Activated T-cell treated with anti-CD3 and anti-CD28 coated beads for 1 hour (primary cell): Measurements from ENCODE around the gene DNASE1L1.
A peak's percentile ranks its signal among the peaks of the same experiment; 100 is the strongest.

ENCODE experiments used
- DNase-seq: peaks from one replicate; pipeline ENCODE4 v3.0.0-alpha.2; 2020; ENCODE audit warnings: low read depth

The DNASE1L1 gene

DNA sequence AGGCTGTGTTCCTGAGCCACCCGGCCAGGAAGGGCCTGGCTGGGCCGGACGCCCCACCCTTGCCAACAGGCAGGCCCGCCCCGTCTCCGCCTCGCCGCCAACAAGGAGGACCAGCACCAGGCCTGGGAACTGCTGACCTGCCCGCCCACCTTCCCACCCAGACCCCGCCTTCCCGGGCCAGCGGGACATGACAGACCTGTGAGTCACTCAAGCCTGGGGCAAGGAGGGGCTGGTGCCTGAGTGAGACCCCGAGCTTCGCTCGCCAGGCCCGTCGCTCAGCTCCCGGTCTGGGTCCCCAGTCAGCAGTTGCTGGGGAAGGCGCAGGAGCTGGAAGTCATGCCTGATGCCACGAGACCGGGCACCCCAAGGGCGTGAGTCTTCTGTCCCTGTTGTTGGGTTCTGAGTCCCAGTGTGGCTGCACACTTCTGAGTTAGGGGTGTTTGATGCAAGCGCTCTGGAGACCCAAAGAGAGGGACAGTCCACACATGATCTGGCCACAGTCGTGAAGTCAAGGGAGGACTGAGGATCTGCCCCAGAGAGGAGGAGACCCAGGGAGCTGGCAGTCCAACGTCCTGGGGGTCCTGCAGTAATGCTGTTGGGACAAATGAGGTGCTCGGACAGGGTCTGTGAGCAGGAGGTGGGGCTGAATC is at the start of gene DNASE1L1:
Gene DNASE1L1, minus strand, starts transcription at position 33 of the 650 bp plus-strand sequence. CDS start 3,686 bp downstream, outside the sequence.
- no peak for DNase-seq

DNA sequence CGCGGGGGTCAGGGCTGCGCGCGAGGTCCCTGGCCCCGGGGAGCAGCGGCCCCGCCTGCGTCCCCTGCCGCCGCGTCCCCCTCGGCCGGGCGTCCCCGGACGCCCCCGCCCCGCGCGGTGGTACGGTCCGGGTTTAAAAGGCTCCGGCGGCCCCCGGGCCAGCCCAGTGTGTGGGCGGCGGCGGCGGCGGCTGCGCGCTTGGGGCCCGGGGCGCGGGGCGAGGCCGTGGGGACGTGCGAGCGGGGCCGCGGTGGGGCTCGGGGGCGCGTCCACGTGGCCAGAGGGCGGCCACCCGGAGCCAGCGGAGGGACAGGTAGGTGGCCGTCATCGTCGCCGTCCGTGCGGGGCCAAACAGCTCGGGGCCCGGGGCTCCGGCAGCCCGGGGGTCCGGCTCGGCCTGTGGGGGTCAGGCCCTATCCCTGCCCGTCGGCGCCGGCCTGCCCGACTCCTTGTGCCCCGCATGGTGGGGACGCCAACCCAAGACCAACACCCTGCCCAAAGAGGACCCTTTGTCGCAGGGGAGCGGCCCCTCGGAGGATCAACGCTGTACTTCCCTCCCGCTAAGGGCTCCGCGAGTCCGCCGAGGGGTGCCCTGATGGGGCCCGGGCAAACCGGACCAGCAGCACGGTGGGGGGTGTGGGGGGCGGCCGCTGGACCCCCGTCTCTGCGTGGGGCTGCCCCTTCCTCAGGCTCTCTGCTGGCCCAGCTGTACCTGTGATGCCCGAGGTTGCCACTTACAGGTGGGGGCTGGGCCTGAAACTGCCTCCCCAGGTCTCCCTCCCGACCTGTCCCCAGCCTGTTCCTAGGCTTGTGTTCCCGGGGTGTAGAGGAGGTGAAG is 49.3 kb upstream of the DNASE1L1 start, which contains the start of gene PLXNA3:
Gene PLXNA3, plus strand, starts transcription at position 166 of the 838 bp plus-strand sequence. CDS start 1,903 bp downstream, outside the sequence.
- DNase-seq, result peak; percentile 61

GRCh38 chrX:154457491-154458115 is 48.5 kb upstream of the DNASE1L1 start:
- DNase-seq, result peak; percentile 51

DNA sequence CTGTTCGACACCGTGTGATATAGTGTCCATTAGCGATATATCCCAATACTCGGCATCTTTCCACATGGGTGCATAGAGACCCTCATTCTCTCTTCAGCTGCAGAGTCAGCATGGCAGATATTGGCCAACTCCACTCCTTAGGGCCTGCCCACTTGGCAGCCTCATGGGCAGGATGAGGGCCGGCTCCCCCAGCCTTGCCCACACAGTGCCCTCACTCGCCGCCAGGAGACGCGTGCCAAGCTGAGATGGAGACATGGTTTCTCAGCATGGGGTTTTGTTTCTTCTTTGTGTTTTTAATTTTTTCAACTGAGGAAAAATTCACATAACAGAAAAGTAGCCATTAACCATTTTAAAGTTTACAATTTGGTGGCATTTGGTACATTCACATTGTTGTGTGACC is 43.8 kb upstream of the DNASE1L1 start:
- DNase-seq, result no peak

DNA sequence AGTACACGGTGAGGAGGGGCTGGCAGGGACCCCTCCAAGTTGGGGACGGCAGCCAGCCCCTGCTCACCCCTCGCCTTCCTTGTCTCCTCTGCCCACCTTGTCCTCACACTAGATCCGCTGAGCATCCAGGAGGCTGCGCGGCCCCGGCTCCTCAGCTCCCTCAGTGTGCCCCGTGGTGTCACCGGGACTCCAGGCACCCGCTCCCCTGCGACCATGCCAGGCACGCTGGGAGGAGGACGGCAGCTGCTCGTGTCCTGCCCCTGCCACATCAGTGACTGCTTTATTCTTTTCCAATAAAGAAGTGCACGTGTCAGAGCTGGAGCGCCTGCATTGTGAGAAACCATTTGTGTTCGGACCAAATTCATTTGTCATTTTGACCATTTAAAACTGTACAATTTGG is 41.3 kb upstream of the DNASE1L1 start:
- no peak for DNase-seq

GRCh38 chrX:154449618-154450017 is 40.6 kb upstream of the DNASE1L1 start:
- DNase-seq, result no peak

DNA sequence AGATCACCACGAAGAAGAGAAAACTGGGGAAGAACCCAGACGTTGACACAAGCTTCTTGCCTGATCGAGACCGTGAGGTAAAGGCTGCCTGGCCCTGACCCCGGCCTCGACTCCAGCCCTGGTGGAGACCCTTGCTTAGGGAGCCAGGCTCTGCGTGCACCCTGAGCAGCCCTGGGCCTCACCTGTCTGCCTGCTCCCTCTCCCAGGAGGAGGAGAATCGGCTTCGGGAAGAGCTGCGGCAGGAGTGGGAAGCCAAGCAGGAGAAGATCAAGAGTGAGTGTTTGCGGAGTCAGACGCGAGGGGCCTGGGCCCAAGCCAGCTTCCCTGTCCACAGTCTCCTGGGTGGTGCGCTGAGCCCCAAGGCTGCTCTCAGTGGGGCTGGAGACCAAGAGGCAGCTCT is 39.4 kb upstream of the DNASE1L1 start:
- no peak for DNase-seq

DNA sequence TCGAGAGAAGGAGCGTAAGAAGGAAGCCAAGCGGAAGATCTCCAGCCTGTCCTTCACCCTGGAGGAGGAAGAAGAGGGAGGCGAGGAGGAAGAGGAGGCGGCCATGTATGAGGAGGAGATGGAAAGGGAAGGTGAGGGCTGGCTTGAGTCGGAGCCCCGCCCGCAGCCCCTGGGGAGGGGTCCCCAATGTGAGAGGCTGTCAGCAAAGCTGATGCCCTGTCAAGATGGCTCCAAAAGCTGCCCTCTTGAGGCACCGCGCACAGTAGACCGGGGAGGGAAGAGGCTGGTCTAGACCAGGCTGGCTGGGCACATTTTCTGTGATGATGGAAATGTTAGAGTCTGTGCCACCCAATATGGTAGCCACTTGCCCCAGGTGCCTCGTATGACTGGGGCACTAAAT is 37.4 kb upstream of the DNASE1L1 start:
- DNase-seq, result no peak

- DNase-seq, result no peak
These were observed 36.7 kb upstream of the DNASE1L1 start for GRCh38 chrX:154445776-154446175.

GRCh38 chrX:154444755-154445246 is 35.7 kb upstream of the DNASE1L1 start:
- DNase-seq, result no peak

- peak; percentile 53 for DNase-seq
These were observed 35.1 kb upstream of the DNASE1L1 start, which contains the start of gene FAM50A for GRCh38 chrX:154443992-154444754. FAM50A (plus strand) TSS chrX:154444141; CDS start chrX:154444236, 95 bp downstream.

DNA sequence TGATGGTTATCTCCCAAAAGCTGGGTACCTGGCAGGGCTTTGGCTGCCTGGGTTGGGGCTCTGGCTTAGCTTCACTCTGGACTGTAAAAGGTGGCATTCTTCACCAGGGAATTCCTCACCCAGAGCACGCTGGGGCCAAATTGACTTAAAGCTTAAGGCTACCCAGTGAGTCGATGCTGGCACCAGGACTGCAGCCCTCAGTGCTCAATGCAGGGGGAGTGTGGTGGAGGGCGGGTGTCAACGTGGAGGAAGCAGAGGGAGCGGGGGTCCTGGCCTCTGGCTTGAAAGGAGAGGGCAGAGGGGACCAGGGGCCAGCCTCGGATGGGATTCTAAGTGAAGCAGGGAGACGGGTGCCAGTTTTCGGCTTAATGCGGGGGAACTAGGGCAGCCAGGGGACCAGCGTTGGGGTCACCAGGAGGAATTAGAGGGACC is 34.4 kb upstream of the DNASE1L1 start:
- no peak for DNase-seq

DNA sequence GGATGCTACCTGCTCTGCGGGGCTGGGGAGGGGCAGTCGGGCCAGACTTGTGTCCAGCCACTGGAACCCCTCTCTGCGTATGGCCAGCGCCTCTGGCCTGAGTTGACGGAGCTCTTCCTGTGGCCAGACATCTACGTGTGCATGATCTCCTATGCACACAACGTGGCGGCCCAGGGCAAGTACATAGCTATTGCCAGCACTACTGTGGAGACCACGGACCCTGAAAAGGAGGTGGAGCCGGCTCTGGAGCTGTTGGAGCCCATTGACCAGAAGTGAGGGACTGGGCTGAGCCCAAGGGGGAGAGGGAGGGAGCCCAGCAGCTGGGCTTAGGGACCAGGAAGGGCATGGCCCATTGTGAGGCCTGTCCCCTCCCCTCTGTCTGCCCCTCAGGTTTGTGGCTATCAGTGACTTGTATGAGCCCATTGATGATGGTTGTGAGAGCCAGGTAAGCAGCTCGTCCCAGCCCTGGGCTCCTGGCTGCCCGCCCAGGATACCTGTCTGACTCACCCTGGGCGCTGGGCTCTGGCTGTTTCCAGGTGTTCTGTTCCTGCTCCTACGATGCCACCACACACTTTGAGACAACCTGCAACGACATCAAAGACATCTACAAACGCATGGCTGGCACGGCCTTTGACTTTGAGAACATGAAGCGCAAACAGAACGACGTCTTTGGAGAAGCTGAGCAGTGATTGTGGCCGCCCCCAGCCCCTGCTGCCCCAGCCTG is 33.1 kb upstream of the DNASE1L1 start:
- no peak for DNase-seq

- DNase-seq, result no peak
These were observed 32.5 kb upstream of the DNASE1L1 start for GRCh38 chrX:154441564-154441963.

DNA sequence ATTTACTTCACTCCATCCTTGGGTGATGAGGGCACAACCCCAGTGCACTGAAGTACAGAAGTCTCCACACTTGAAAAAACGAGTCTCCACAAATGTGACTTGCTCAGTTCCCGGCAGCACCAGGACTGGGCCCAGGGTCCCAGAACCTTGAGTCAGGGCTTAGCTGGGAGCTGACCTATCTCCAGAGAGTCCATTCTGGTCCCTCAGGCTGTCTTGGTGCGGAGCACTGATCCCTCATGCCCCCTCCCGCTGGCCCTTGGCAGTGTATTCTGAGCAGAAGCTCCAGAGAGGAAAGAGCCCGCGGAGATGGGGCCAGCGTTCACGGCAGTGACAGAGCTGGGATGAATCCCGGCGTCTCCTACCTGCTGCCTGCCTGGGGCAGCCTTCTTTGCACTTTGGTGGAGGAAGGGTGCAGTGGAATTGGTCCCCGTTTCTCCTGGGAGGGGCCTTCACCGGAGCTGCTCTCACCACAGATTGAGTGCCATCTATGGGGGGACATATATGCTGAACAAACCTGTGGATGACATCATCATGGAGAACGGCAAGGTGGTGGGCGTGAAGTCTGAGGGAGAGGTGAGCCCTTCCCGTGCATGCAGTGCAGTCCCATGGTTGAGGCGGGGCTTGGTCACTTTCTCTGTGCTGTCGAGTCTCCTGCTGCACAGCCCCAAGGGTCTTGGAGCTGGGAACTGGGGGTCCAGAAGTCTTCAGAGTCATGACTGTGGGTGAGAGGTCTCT is 31.7 kb upstream of the DNASE1L1 start:
- DNase-seq, result no peak

GRCh38 chrX:154439841-154440240 is 30.8 kb upstream of the DNASE1L1 start:
- no peak for DNase-seq

DNA sequence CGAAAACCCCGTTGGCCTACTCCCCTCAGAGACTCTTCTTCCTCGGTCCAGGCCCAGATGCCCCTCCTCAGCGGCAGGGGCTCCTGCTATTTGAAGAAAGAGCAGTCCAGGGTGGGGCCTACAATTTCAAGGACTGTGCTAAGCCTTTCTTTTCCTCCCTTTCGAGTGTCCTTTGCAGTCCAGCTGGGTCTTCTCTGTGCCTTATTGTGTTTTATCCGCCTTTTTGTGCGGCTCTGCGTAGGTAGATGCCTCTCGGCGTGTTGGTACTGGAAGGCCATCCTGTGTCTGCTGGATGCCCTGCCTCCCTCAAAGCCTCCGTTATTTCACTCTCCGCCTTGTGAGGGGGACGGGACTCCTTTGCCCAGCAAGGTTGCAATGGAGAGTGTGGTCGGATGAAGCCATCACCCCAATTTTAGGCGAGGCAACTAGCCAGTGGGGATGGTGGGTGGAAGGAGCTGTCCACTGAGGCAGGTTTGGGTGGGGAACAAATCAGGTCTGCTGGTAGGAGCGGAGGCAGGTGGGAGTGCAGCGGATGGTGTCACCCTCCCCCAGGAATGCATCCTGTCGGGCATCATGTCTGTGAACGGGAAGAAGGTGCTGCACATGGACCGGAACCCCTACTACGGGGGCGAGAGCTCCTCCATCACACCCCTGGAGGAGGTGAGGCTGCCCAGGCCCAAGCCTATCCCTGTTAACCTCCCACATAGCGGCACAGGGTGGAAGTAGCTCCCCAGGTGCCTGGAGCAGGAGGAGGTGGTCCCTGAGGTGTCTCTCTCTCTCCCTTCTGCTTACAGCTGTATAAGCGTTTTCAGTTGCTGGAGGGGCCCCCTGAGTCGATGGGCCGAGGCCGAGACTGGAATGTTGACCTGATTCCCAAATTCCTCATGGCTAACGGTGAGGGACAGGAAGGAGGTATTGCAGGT is 29.2 kb upstream of the DNASE1L1 start:
- no peak for DNase-seq

DNA sequence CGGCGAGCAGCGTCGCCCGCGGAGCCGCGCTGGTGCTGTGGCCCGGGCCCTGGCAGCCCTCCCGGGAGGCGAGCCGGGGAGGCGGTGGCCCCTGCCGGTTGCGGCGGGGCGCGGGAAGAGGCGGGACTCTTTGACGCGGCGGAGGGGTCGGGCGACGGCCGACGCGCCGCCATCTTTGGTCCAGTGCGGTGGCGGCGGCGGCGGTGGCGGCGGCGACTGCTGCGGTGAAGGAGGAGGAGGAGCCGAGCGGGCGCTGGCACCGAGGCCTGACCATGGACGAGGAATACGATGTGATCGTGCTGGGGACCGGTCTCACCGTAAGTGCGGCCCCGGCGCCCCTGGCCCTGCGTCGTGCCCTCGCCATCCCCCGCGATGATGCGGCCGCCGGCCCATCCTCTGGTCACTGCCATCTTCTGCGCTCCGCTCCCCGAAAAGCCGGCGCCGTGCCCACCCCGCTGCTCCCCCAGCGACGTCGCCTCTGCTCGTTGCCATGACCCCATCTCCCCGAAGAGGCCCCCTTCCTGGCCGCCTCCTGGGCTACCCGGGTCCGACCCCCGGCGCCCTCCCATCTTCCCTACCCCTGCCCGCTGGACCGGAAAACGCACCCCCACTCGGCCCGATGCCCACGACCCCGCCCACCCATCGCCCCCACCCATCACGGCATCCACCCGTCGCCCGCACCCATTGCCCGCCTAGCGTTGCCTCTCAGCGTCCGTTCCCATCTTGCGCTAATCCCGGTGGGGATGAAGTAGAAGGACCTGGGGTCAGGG is 28.1 kb upstream of the DNASE1L1 start, which contains the start of gene GDI1:
Gene GDI1, plus strand, starts transcription at position 172 of the 770 bp plus-strand sequence. Its CDS starts 101 bp downstream, at position 273.
- DNase-seq, result peak; percentile 47
